ENCODE results near the gene ADAD1.

ADAD1 gene

DNA sequence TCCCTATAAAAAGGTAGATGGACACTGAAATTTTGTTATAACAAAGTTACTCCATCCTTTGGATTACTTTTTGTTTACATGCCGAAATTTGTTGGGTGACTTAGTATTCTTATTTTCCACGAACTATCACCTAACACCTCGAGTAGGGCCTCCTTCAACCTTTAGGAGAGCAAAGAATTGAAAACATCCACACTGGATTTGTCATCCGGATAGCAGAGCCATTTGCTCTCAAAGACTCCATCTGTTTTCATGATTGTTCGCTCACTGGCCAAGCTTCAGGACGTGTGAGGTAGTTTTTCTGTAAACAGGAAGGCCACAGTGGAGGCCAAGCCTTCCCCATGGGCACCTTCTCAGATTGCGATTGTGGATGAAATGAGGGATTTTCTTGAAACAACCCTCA, at the start of gene ADAD1:
Gene ADAD1, plus strand, starts transcription at position 301 of the 400 bp plus-strand sequence. CDS start 1,059 bp downstream, outside the sequence.
- H3K9me3 ChIP-seq (ENCODE audit: control insufficient read depth in 1 of 2, low read length in 2 of 2): no peaks in the 10 kb centered on the region
- H3K4me3 ChIP-seq (ENCODE audit: low read depth in 1 of 2, low read length in 2 of 2): no peak within 1 kb of the TSS
- no peaks in the 10 kb centered on the region for H3K4me1 ChIP-seq (ENCODE audit: control insufficient read depth in 1 of 2, insufficient read depth in 2 of 2, low read length in 2 of 2)
- H3K27me3 ChIP-seq (ENCODE audit: control insufficient read depth in 1 of 2, insufficient read depth in 2 of 2, low read length in 2 of 2): no peaks in the 10 kb centered on the region
- H3K36me3 ChIP-seq (ENCODE audit: control insufficient read depth in 1 of 2, insufficient read depth in 2 of 2, low read length in 2 of 2): no peaks in the 10 kb centered on the region
- H3K9ac ChIP-seq (ENCODE audit: low read depth in 1 of 2, low read length in 2 of 2): no peak within 1 kb of the TSS
- H3K27ac ChIP-seq (ENCODE audit: low read depth, low read length): no peak within 1 kb of the TSS

DNA sequence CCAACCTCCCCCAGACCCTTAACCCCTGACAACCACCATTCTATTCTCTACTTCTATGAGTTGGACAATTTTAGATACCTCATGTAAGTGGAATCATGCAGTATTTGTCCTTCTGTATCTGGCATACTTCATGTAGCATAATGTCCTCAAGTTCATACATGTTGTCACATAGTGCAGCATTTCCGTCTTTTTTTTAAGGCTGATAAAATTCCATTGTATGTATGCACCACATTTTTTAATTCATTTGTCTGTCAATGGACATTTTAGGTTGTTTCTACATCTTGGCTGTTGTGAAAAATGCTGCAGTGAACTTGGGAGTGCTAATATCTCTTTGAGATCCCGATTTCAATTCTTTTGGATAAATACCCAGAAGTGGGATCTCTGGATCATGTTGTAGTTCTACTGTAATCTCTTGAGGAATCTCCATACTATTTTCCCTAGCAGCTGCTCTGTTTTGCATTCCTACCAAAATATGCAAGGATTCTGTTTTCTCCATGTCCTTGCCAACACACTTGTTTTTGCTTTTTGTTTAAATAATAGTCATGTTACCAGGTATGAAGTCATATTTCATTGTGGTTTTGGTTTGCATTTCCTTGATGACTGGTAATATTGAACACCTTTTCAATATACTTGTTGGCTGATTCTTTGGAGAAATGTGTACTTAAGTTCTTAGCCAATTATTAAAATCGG, 48.8 kb upstream of the ADAD1 start:
- no peaks in the 10 kb centered on the region for H3K27me3 ChIP-seq (ENCODE audit: control insufficient read depth in 1 of 2, insufficient read depth in 2 of 2, low read length in 2 of 2)
- no peaks in the 10 kb centered on the region for H3K4me1 ChIP-seq (ENCODE audit: control insufficient read depth in 1 of 2, insufficient read depth in 2 of 2, low read length in 2 of 2)
- H3K36me3 ChIP-seq (ENCODE audit: control insufficient read depth in 1 of 2, insufficient read depth in 2 of 2, low read length in 2 of 2): peaks cover 16 to 30% of the 10 kb centered on the region in 2 donors
- no peak overlapping the region for H3K9ac ChIP-seq (ENCODE audit: low read depth in 1 of 2, low read length in 2 of 2)
- no peak overlapping the region for H3K27ac ChIP-seq (ENCODE audit: low read depth, low read length)
- no peaks in the 10 kb centered on the region for H3K9me3 ChIP-seq (ENCODE audit: control insufficient read depth in 1 of 2, low read length in 2 of 2)
- H3K4me3 ChIP-seq (ENCODE audit: low read depth in 1 of 2, low read length in 2 of 2): no peak overlapping the region

GRCh38 chr4:122331195-122331594, 47.6 kb upstream of the ADAD1 start:
- H3K36me3 ChIP-seq (ENCODE audit: control insufficient read depth in 1 of 2, insufficient read depth in 2 of 2, low read length in 2 of 2): peaks cover 19 to 37% of the 10 kb centered on the region in 2 donors
- H3K27me3 ChIP-seq (ENCODE audit: control insufficient read depth in 1 of 2, insufficient read depth in 2 of 2, low read length in 2 of 2): no peaks in the 10 kb centered on the region

GRCh38 chr4:122334828-122335227, 44.0 kb upstream of the ADAD1 start:
- Histone ChIP-seq H3K9ac (ENCODE audit: low read depth in 1 of 2, low read length in 2 of 2) (no peak overlapping the region), H3K27ac (ENCODE audit: low read depth, low read length) (no peak overlapping the region), H3K27me3 (ENCODE audit: control insufficient read depth in 1 of 2, insufficient read depth in 2 of 2, low read length in 2 of 2) (no peaks in the 10 kb centered on the region), H3K4me1 (ENCODE audit: control insufficient read depth in 1 of 2, insufficient read depth in 2 of 2, low read length in 2 of 2) (no peaks in the 10 kb centered on the region), H3K36me3 (ENCODE audit: control insufficient read depth in 1 of 2, insufficient read depth in 2 of 2, low read length in 2 of 2) (peaks cover 14 to 48% of the 10 kb centered on the region in 2 donors), H3K9me3 (ENCODE audit: control insufficient read depth in 1 of 2, low read length in 2 of 2) (no peaks in the 10 kb centered on the region), H3K4me3 (ENCODE audit: low read depth in 1 of 2, low read length in 2 of 2) (no peak overlapping the region)

More at GRCh38 chr4:122331195-122331594, 47.6 kb upstream of the ADAD1 start:
- H3K27ac ChIP-seq (ENCODE audit: low read depth, low read length): no peak overlapping the region
- no peaks in the 10 kb centered on the region for H3K9me3 ChIP-seq (ENCODE audit: control insufficient read depth in 1 of 2, low read length in 2 of 2)
- no peak overlapping the region for H3K9ac ChIP-seq (ENCODE audit: low read depth in 1 of 2, low read length in 2 of 2)
- H3K4me3 ChIP-seq (ENCODE audit: low read depth in 1 of 2, low read length in 2 of 2): no peak overlapping the region
- H3K4me1 ChIP-seq (ENCODE audit: control insufficient read depth in 1 of 2, insufficient read depth in 2 of 2, low read length in 2 of 2): no peaks in the 10 kb centered on the region

DNA sequence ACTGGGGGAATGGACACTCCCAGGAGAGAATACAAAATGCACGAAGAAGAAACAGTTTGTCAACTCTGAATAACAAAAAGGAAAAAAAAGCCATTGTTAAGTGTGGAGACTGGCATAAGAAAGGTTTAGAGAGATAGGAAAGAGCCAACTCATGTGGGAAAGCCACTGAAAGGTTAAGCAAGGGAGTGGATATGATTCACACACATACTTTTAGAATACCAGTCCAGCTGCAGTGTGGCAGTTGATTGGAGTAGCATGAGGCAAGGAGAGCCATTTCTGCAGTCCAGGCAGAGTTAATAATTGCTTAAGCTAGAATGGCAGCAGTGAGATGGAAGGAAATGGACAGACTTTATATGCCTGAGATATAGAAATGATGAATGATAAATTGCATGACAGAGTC, 36.9 kb upstream of the ADAD1 start:
- Histone ChIP-seq H3K4me1 (ENCODE audit: control insufficient read depth in 1 of 2, insufficient read depth in 2 of 2, low read length in 2 of 2) (no peaks in the 10 kb centered on the region), H3K9ac (ENCODE audit: low read depth in 1 of 2, low read length in 2 of 2) (no peak overlapping the region), H3K27ac (ENCODE audit: low read depth, low read length) (no peak overlapping the region), H3K27me3 (ENCODE audit: control insufficient read depth in 1 of 2, insufficient read depth in 2 of 2, low read length in 2 of 2) (no peaks in the 10 kb centered on the region), H3K4me3 (ENCODE audit: low read depth in 1 of 2, low read length in 2 of 2) (no peak overlapping the region), H3K9me3 (ENCODE audit: control insufficient read depth in 1 of 2, low read length in 2 of 2) (no peaks in the 10 kb centered on the region), H3K36me3 (ENCODE audit: control insufficient read depth in 1 of 2, insufficient read depth in 2 of 2, low read length in 2 of 2) (peaks cover 8 to 20% of the 10 kb centered on the region in 2 donors)

DNA sequence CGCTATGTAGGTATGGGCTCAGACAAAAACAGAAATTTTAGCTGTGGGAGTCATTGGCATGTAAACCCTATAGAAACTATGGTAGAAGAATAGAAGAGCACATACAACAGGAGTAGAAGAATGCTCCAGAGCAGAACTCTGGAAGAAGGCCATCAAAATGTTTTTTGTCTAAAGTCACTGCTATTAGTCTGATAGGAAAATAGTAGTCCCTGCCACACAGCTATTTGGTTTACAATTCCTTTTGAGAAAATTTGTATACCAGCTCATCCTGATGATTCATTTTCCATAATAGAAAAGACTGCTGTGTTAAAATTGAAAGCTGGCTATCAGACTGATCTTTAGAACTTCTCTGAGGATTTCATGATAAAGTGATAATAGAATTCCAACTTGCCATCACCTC, 32.8 kb upstream of the ADAD1 start:
- H3K9me3 ChIP-seq (ENCODE audit: control insufficient read depth in 1 of 2, low read length in 2 of 2): no peaks in the 10 kb centered on the region
- H3K4me3 ChIP-seq (ENCODE audit: low read depth in 1 of 2, low read length in 2 of 2): no peak overlapping the region
- peaks cover 20 to 44% of the 10 kb centered on the region in 2 donors for H3K36me3 ChIP-seq (ENCODE audit: control insufficient read depth in 1 of 2, insufficient read depth in 2 of 2, low read length in 2 of 2)
- H3K4me1 ChIP-seq (ENCODE audit: control insufficient read depth in 1 of 2, insufficient read depth in 2 of 2, low read length in 2 of 2): no peaks in the 10 kb centered on the region
- no peak overlapping the region for H3K9ac ChIP-seq (ENCODE audit: low read depth in 1 of 2, low read length in 2 of 2)
- H3K27ac ChIP-seq (ENCODE audit: low read depth, low read length): no peak overlapping the region
- H3K27me3 ChIP-seq (ENCODE audit: control insufficient read depth in 1 of 2, insufficient read depth in 2 of 2, low read length in 2 of 2): no peaks in the 10 kb centered on the region

DNA sequence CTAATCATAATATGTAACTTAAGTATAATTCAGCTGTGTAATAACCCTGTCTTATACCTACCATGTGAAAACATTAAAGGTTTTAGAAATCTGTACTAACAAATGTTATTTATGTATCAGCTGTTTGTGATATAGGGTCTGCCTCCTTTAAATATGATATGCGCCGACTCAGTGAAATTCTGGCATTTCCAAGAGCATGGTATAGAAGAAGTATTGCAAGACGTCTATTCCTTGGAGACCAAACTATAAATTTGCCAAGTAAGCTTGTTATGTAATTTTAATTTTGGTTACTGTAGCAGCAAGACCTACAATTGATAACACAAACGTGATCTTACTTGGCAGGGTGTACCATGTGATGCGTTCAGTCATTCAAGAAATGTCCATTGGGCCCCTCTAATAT, 32.3 kb upstream of the ADAD1 start:
- Histone ChIP-seq H3K4me1 (ENCODE audit: control insufficient read depth in 1 of 2, insufficient read depth in 2 of 2, low read length in 2 of 2) (no peaks in the 10 kb centered on the region), H3K36me3 (ENCODE audit: control insufficient read depth in 1 of 2, insufficient read depth in 2 of 2, low read length in 2 of 2) (peaks cover 20 to 47% of the 10 kb centered on the region in 2 donors), H3K4me3 (ENCODE audit: low read depth in 1 of 2, low read length in 2 of 2) (no peak overlapping the region), H3K27me3 (ENCODE audit: control insufficient read depth in 1 of 2, insufficient read depth in 2 of 2, low read length in 2 of 2) (no peaks in the 10 kb centered on the region), H3K27ac (ENCODE audit: low read depth, low read length) (no peak overlapping the region), H3K9ac (ENCODE audit: low read depth in 1 of 2, low read length in 2 of 2) (no peak overlapping the region), H3K9me3 (ENCODE audit: control insufficient read depth in 1 of 2, low read length in 2 of 2) (no peaks in the 10 kb centered on the region)

GRCh38 chr4:122356317-122356808, 22.4 kb upstream of the ADAD1 start:
- H3K4me3 ChIP-seq (ENCODE audit: low read depth in 1 of 2, low read length in 2 of 2): no peak overlapping the region
- H3K36me3 ChIP-seq (ENCODE audit: control insufficient read depth in 1 of 2, insufficient read depth in 2 of 2, low read length in 2 of 2): peaks cover 13 to 41% of the 10 kb centered on the region in 2 donors
- no peaks in the 10 kb centered on the region for H3K4me1 ChIP-seq (ENCODE audit: control insufficient read depth in 1 of 2, insufficient read depth in 2 of 2, low read length in 2 of 2)
- H3K9me3 ChIP-seq (ENCODE audit: control insufficient read depth in 1 of 2, low read length in 2 of 2): no peaks in the 10 kb centered on the region
- no peak overlapping the region for H3K9ac ChIP-seq (ENCODE audit: low read depth in 1 of 2, low read length in 2 of 2)
- H3K27ac ChIP-seq (ENCODE audit: low read depth, low read length): no peak overlapping the region
- H3K27me3 ChIP-seq (ENCODE audit: control insufficient read depth in 1 of 2, insufficient read depth in 2 of 2, low read length in 2 of 2): no peaks in the 10 kb centered on the region

GRCh38 chr4:122360754-122361153, 18.1 kb upstream of the ADAD1 start:
- H3K9me3 ChIP-seq (ENCODE audit: control insufficient read depth in 1 of 2, low read length in 2 of 2): no peaks in the 10 kb centered on the region
- no peak overlapping the region for H3K9ac ChIP-seq (ENCODE audit: low read depth in 1 of 2, low read length in 2 of 2)
- peaks cover 10 to 35% of the 10 kb centered on the region in 2 donors for H3K36me3 ChIP-seq (ENCODE audit: control insufficient read depth in 1 of 2, insufficient read depth in 2 of 2, low read length in 2 of 2)
- no peaks in the 10 kb centered on the region for H3K27me3 ChIP-seq (ENCODE audit: control insufficient read depth in 1 of 2, insufficient read depth in 2 of 2, low read length in 2 of 2)
- H3K4me3 ChIP-seq (ENCODE audit: low read depth in 1 of 2, low read length in 2 of 2): no peak overlapping the region
- H3K4me1 ChIP-seq (ENCODE audit: control insufficient read depth in 1 of 2, insufficient read depth in 2 of 2, low read length in 2 of 2): no peaks in the 10 kb centered on the region
- H3K27ac ChIP-seq (ENCODE audit: low read depth, low read length): no peak overlapping the region

- Histone ChIP-seq H3K36me3 (ENCODE audit: control insufficient read depth in 1 of 2, insufficient read depth in 2 of 2, low read length in 2 of 2) (peaks cover 8 to 19% of the 10 kb centered on the region in 2 donors), H3K4me1 (ENCODE audit: control insufficient read depth in 1 of 2, insufficient read depth in 2 of 2, low read length in 2 of 2) (no peaks in the 10 kb centered on the region), H3K9me3 (ENCODE audit: control insufficient read depth in 1 of 2, low read length in 2 of 2) (no peaks in the 10 kb centered on the region), H3K9ac (ENCODE audit: low read depth in 1 of 2, low read length in 2 of 2) (no peak overlapping the region), H3K4me3 (ENCODE audit: low read depth in 1 of 2, low read length in 2 of 2) (no peak overlapping the region), H3K27ac (ENCODE audit: low read depth, low read length) (no peak overlapping the region), H3K27me3 (ENCODE audit: control insufficient read depth in 1 of 2, insufficient read depth in 2 of 2, low read length in 2 of 2) (no peaks in the 10 kb centered on the region)
These were observed 14.0 kb upstream of the ADAD1 start for GRCh38 chr4:122364700-122365404.
